HepG2 (cell line): Measurements from ENCODE around the gene EARS2. TPM values are rescaled to one million over a fixed set of nuclear protein-coding genes. Genes with fewer than 3 reads are reported as not detected.

Source experiments
- ATRX ChIP-seq: sonication (generic); formaldehyde crosslinking; IDR thresholded peaks from 2 replicates; pipeline ENCODE4 v1.4.0; 2020; ENCODE audit warnings: missing genetic modification reagents, borderline replicate concordance
- CSRNP1 ChIP-seq: sonication (generic); formaldehyde crosslinking; IDR thresholded peaks from 2 replicates; pipeline ENCODE4 v1.8.1; 2023; ENCODE audit warnings: mild to moderate bottlenecking, missing genetic modification reagents
- CSRNP2 ChIP-seq: sonication (generic); formaldehyde crosslinking; conservative IDR thresholded peaks from 2 replicates; pipeline ENCODE4 v1.8.0; 2022; ENCODE audit warnings: low read depth, missing genetic modification reagents
- HDAC2 ChIP-seq: sonication (generic); formaldehyde crosslinking; IDR thresholded peaks from 2 replicates; pipeline ENCODE4 v1.4.0; 2020; ENCODE audit warnings: missing genetic modification reagents
- JARID2 ChIP-seq: sonication (generic); formaldehyde crosslinking; IDR thresholded peaks from 2 replicates; pipeline ENCODE4 v1.8.1; 2023; ENCODE audit warnings: missing genetic modification reagents, inconsistent platforms; ENCODE audit not compliant: insufficient replicate concordance
- MBD4 ChIP-seq: IDR thresholded peaks from 2 replicates; pipeline ENCODE4 v1.6.1; 2012; ENCODE audit warnings: low read length, inconsistent platforms, borderline replicate concordance
- MLX ChIP-seq: IDR thresholded peaks from 2 replicates; pipeline ENCODE4 v1.6.1; 2016
- NCOR1 ChIP-seq: fragments of 200-600 bp; sonication (generic); IDR thresholded peaks from 2 replicates; pipeline ENCODE4 v1.7.0; 2017; ENCODE audit warnings: antibody characterized with exemption, low read length, borderline replicate concordance
- NR2F6 ChIP-seq, 2 experiments: IDR thresholded peaks; 2 replicates each; pipeline ENCODE4 v1.6.1; 2016; ENCODE audit warnings: antibody characterized with exemption in 1 of 2, mild to moderate bottlenecking in 1 of 2
- SPEN ChIP-seq: sonication (generic); formaldehyde crosslinking; IDR thresholded peaks from 2 replicates; pipeline ENCODE4 v1.5.1; 2020; ENCODE audit warnings: low read depth, mild to moderate bottlenecking, missing genetic modification reagents
- TOE1 ChIP-seq: sonication (generic); formaldehyde crosslinking; IDR thresholded peaks from 2 replicates; pipeline ENCODE4 v1.4.0; 2020; ENCODE audit warnings: mild to moderate bottlenecking, missing genetic modification reagents
- ZBTB14 ChIP-seq: sonication (generic); formaldehyde crosslinking; IDR thresholded peaks from 2 replicates; pipeline ENCODE4 v1.4.0; 2020; ENCODE audit warnings: missing genetic modification reagents
- ZNF205 ChIP-seq: IDR thresholded peaks from 2 replicates; pipeline ENCODE4 v1.6.1; 2018; ENCODE audit warnings: missing biosample characterization, missing genetic modification reagents
- ZNF512B ChIP-seq: sonication (generic); formaldehyde crosslinking; IDR thresholded peaks from 2 replicates; pipeline ENCODE4 v1.5.1; 2020; ENCODE audit warnings: missing genetic modification reagents, mild to moderate bottlenecking, borderline replicate concordance
- ZNF558 ChIP-seq: sonication (generic); formaldehyde crosslinking; IDR thresholded peaks from 2 replicates; pipeline ENCODE4 v1.9.0; 2022; ENCODE audit warnings: mild to moderate bottlenecking, missing genetic modification reagents, borderline replicate concordance
- ZNF619 ChIP-seq: sonication (generic); formaldehyde crosslinking; IDR thresholded peaks from 2 replicates; pipeline ENCODE4 v1.4.0; 2020; ENCODE audit warnings: mild to moderate bottlenecking, missing genetic modification reagents
- ZNF674 ChIP-seq: sonication (generic); formaldehyde crosslinking; IDR thresholded peaks from 2 replicates; pipeline ENCODE4 v1.5.0; 2020; ENCODE audit warnings: low read depth, mild to moderate bottlenecking, missing genetic modification reagents
- ZNF788 ChIP-seq: sonication (generic); formaldehyde crosslinking; IDR thresholded peaks from 2 replicates; pipeline ENCODE4 v1.5.0; 2020; ENCODE audit warnings: mild to moderate bottlenecking, missing genetic modification reagents, borderline replicate concordance
- polyA plus RNA-seq, 8 experiments: library from polyadenylated mRNA; depleted of rRNA in 3 of 8; stranded (reverse) in 7 of 8; unstranded in 1 of 8; fragments of >200 nt; fragmentation: Illumina TruSeq in 4 of 8; extraction: Trizol in 4 of 8; gene quantifications; 2 replicates each; pipeline versions ENCODE4 v1.2.1 to v1.2.3, GENCODE V29; 2011 to 2016; ENCODE audit warnings: low read depth in 4 of 8, missing spikeins in 1 of 8, mixed read lengths in 1 of 8; ENCODE audit not compliant: insufficient read depth in 1 of 8
- total RNA-seq, 5 experiments: library from RNA; depleted of rRNA; stranded (reverse); fragments of >200 nt; fragmentation: Illumina TruSeq; extraction: Trizol; gene quantifications; 2 replicates each; pipeline ENCODE4 v1.2.3, GENCODE V29; 2016; ENCODE audit warnings: low read depth in 1 of 5
- TF ChIP-seq, protein P1 (sequence below): sonication (generic); formaldehyde crosslinking; IDR thresholded peaks from 2 replicates; pipeline ENCODE4 v1.4.0; 2020; ENCODE audit warnings: mild to moderate bottlenecking, missing genetic modification reagents

EARS2 gene
- total and polyA plus RNA-seq, 2 of the 13 experiments (the other 11 are each of a cell fraction or from before 2014, with no cell fraction given) = 49.4 to 80.4 TPM

GRCh38 chr16:23510164-23510914 is 46.8 kb downstream of the EARS2 start, which contains the start of gene GGA2 (continued):
- TF ChIP-seq CSRNP2 (CRISPR knock-in tag) = no peak
- TF ChIP-seq NR2F6 (IDR thresholded peaks at IDR 0.05) = no peak
- TF ChIP-seq NR2F6 (CRISPR knock-in tag; IDR thresholded peaks at IDR 0.05) = peak; percentile 62; the same call in 1 of the 2 replicates
- peak; percentile 94; the same call in 1 of the 2 replicates for TF ChIP-seq ZNF558 (CRISPR knock-in tag)
- TF ChIP-seq ZNF619 (CRISPR knock-in tag) = peak; percentile 87
- TF ChIP-seq HDAC2 (CRISPR knock-in tag) = peak; percentile 75; the same call in 1 of the 2 replicates
- TF ChIP-seq, protein P1, sequence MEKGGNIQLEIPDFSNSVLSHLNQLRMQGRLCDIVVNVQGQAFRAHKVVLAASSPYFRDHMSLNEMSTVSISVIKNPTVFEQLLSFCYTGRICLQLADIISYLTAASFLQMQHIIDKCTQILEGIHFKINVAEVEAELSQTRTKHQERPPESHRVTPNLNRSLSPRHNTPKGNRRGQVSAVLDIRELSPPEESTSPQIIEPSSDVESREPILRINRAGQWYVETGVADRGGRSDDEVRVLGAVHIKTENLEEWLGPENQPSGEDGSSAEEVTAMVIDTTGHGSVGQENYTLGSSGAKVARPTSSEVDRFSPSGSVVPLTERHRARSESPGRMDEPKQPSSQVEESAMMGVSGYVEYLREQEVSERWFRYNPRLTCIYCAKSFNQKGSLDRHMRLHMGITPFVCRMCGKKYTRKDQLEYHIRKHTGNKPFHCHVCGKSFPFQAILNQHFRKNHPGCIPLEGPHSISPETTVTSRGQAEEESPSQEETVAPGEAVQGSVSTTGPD (CRISPR knock-in tag) = no peak
- peak; percentile 95; the same call in 1 of the 2 replicates for TF ChIP-seq CSRNP1 (CRISPR knock-in tag)
- TF ChIP-seq JARID2 (CRISPR knock-in tag) = peak; percentile 51
- no peak for TF ChIP-seq MBD4
- peak; percentile 97 for TF ChIP-seq SPEN (CRISPR knock-in tag)
- peak; percentile 90 for TF ChIP-seq ZNF788 (CRISPR knock-in tag)
- TF ChIP-seq ZNF205 (CRISPR knock-in tag) = peak; percentile 88
- TF ChIP-seq ATRX = no peak
- no peak for TF ChIP-seq ZNF674 (CRISPR knock-in tag)
- TF ChIP-seq ZBTB14 (CRISPR knock-in tag) = peak; percentile 55
- TF ChIP-seq NCOR1 = no peak; the same call in 1 of the 2 replicates
- TF ChIP-seq MLX = peak; percentile 86
- peak; percentile 94; the same call in 1 of the 2 replicates for TF ChIP-seq TOE1 (CRISPR knock-in tag)
- no peak for TF ChIP-seq ZNF512B (CRISPR knock-in tag)
